CD4-positive, alpha-beta T cell (primary cell): ENCODE results near the gene PARD3B. TPM values are rescaled to one million over a fixed set of nuclear protein-coding genes. Genes with fewer than 3 reads are reported as not detected.

Experiments used
- ATAC-seq: fragments of 200-7000 bp; cut with Tn5 transposase; one replicate; pipeline ENCODE4 v1.10.0; 2022; ENCODE audit warnings: mild to moderate bottlenecking; ENCODE audit not compliant: poor library complexity
- CTCF ChIA-PET: fragments of 350-600 bp; sonication (Branson Sonifier 250); formaldehyde crosslinking; loops from one replicate; lab custom pipeline; 2021; ENCODE audit warnings: antibody characterized with exemption, inconsistent platforms; lab: Charles Lee
- POLR2A ChIA-PET: fragments of 350-600 bp; sonication (Branson Sonifier 250); formaldehyde crosslinking; loops from one replicate; lab custom pipeline; 2021; ENCODE audit warnings: antibody characterized with exemption, inconsistent platforms; lab: Charles Lee
- DNase-seq, 14 experiments: peaks; one replicate each; pipeline ENCODE4 v3.0.0-alpha.2; 2013 to 2020; ENCODE audit warnings: mixed read lengths in 2 of 14
- H3K27ac ChIP-seq, 2 donors: one replicate each; pipeline versions ENCODE4 v1.5.1 to v1.7.0; 2013; ENCODE audit warnings: low read length in 2 of 2, low read depth in 1 of 2, mild to moderate bottlenecking in 1 of 2
- H3K27me3 ChIP-seq, 2 experiments: 1 replicate in 1 of 2; 2 replicates in 1 of 2; pipeline versions ENCODE4 v1.6.1 to v1.7.0; 2013; ENCODE audit warnings: low read length in 2 of 2, control low read depth in 1 of 2, mild to moderate bottlenecking in 1 of 2, moderate library complexity in 1 of 2; ENCODE audit not compliant: insufficient read depth in 2 of 2, control insufficient read depth in 1 of 2
- H3K36me3 ChIP-seq: one replicate; pipeline ENCODE4 v1.6.1; 2013; ENCODE audit warnings: low read length, control low read depth; ENCODE audit not compliant: insufficient read depth
- H3K4me1 ChIP-seq: one replicate; pipeline ENCODE4 v1.6.1; 2013; ENCODE audit warnings: low read length, control low read depth; ENCODE audit not compliant: insufficient read depth
- H3K4me3 ChIP-seq: one replicate; pipeline ENCODE4 v1.5.1; 2013; ENCODE audit warnings: mild to moderate bottlenecking, low read length, moderate library complexity
- H3K9me3 ChIP-seq, 2 experiments: 1 replicate in 1 of 2; 2 replicates in 1 of 2; pipeline versions ENCODE4 v1.6.1 to v1.7.0; 2013; ENCODE audit warnings: low read length in 2 of 2, mild to moderate bottlenecking in 2 of 2, control low read depth in 1 of 2, moderate library complexity in 1 of 2; ENCODE audit not compliant: control insufficient read depth in 1 of 2, insufficient read depth in 1 of 2
- H3K27ac Mint-ChIP-seq: one replicate; pipeline ENCODE4 v1.8.0; 2020; ENCODE audit warnings: mixed read lengths
- H3K27me3 Mint-ChIP-seq: one replicate; pipeline ENCODE4 v1.8.0; 2021; ENCODE audit warnings: mixed read lengths
- H3K36me3 Mint-ChIP-seq: one replicate; pipeline ENCODE4 v1.8.0; 2021; ENCODE audit warnings: low read depth, mixed read lengths
- H3K4me1 Mint-ChIP-seq: one replicate; pipeline ENCODE4 v1.8.0; 2021; ENCODE audit warnings: low read depth, mixed read lengths
- H3K4me3 Mint-ChIP-seq: one replicate; pipeline ENCODE4 v1.8.0; 2020; ENCODE audit warnings: mild to moderate bottlenecking, mixed read lengths
- H3K9me3 Mint-ChIP-seq: one replicate; pipeline ENCODE4 v1.8.0; 2020; ENCODE audit warnings: mixed read lengths
- intact Hi-C, 2 experiments: fragments of 100-400 bp; cut with DNase I in 1 of 2; cut with micrococcal nuclease in 1 of 2; formaldehyde crosslinking; loops; one replicate each; pipeline versions ENCODE4 v1.15.1 to v1.9.0; 2023 to 2025; cut with DNase I, micrococcal nuclease
- total RNA-seq, 174 experiments: library from RNA in 2 of 174; stranded (reverse) in 2 of 174; gene quantifications; one replicate each; pipeline ENCODE4 v1.2.3 and lab custom pipeline; 2021 to 2026
- TF ChIP-seq, protein P1 (sequence below): fragments of 200-600 bp; IDR thresholded peaks from one replicate; pipeline ENCODE4 v1.8.0; 2022; ENCODE audit warnings: antibody characterized with exemption, mild to moderate bottlenecking

Gene PARD3B
- total RNA-seq, 2 experiments from 2014 or later = 0.87 to 1.9 TPM

DNA sequence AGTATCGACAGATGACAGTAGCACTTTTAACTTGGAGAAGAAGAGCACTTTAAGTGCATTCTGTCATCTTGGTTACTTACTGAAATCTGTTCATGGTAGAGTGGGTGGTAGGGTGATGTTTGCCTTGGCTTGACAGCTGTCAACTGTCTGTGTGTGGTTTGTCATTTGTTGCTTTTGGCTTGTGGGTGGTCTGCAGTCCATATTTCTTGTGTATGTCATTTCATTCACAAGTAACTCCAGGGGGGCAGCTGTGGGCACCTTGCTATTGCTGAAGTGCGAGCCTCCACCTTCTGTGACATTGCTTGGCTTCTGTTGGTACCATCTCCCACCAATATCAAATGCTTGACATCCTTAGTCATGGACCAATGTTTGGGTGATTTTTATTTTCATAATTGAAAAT, 825.5 kb downstream of the PARD3B start:
- H3K9me3 ChIP-seq = no peaks in the 10 kb centered on the region
- no peak overlapping the region for H3K27ac ChIP-seq
- Mint-ChIP-seq H3K4me3 (no peak overlapping the region), H3K27me3 (no peaks in the 10 kb centered on the region), H3K27ac (no peak overlapping the region), H3K9me3 (no peaks in the 10 kb centered on the region), H3K4me1 (no peaks in the 10 kb centered on the region), H3K36me3 (no peaks in the 10 kb centered on the region)
- ATAC-seq (no peak), DNase-seq (no peak)
- intact Hi-C loops = no loop called here
- H3K4me3 ChIP-seq = no peak overlapping the region
- H3K27me3 ChIP-seq = no peaks in the 10 kb centered on the region
- no peaks in the 10 kb centered on the region for H3K36me3 ChIP-seq
- no peaks in the 10 kb centered on the region for H3K4me1 ChIP-seq
- POLR2A ChIA-PET = no interaction called here
- TF ChIP-seq, protein P1, sequence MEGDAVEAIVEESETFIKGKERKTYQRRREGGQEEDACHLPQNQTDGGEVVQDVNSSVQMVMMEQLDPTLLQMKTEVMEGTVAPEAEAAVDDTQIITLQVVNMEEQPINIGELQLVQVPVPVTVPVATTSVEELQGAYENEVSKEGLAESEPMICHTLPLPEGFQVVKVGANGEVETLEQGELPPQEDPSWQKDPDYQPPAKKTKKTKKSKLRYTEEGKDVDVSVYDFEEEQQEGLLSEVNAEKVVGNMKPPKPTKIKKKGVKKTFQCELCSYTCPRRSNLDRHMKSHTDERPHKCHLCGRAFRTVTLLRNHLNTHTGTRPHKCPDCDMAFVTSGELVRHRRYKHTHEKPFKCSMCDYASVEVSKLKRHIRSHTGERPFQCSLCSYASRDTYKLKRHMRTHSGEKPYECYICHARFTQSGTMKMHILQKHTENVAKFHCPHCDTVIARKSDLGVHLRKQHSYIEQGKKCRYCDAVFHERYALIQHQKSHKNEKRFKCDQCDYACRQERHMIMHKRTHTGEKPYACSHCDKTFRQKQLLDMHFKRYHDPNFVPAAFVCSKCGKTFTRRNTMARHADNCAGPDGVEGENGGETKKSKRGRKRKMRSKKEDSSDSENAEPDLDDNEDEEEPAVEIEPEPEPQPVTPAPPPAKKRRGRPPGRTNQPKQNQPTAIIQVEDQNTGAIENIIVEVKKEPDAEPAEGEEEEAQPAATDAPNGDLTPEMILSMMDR = no peak
- CTCF ChIA-PET = no interaction called here

DNA sequence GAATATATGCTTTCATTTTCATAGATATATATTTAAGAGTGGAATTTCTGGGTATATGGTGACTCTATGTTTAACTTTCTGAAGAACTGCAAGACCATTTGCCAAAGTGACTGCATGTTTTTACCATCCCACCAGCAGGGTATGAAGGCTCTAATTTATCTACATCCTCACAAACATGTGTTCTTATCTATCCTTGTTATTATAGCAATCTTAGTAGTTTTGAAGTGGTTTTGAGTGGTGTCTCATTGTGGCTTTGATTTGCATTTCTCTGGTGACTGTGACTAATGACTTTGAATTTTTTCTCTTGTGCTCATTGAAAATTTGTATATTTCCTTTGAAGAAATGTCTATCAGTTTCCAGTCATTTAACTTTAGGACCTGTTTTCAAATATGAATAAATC, 826.9 kb downstream of the PARD3B start:
- H3K4me3 Mint-ChIP-seq = no peak overlapping the region
- Histone ChIP-seq H3K4me1 (no peaks in the 10 kb centered on the region), H3K36me3 (no peaks in the 10 kb centered on the region), H3K9me3 (no peaks in the 10 kb centered on the region), H3K27me3 (no peaks in the 10 kb centered on the region), H3K27ac (no peak overlapping the region), H3K4me3 (no peak overlapping the region)
- H3K27me3 Mint-ChIP-seq = no peaks in the 10 kb centered on the region
- no peak overlapping the region for H3K27ac Mint-ChIP-seq
- POLR2A ChIA-PET = no interaction called here
- H3K4me1 Mint-ChIP-seq = no peaks in the 10 kb centered on the region
- TF ChIP-seq, protein P1 = no peak
- DNase-seq (peak in 1 of 14 experiments; percentile 1), ATAC-seq (no peak)
- H3K36me3 Mint-ChIP-seq = no peaks in the 10 kb centered on the region
- H3K9me3 Mint-ChIP-seq = no peaks in the 10 kb centered on the region
- intact Hi-C loops = no loop called here
- CTCF ChIA-PET = no interaction called here

DNA sequence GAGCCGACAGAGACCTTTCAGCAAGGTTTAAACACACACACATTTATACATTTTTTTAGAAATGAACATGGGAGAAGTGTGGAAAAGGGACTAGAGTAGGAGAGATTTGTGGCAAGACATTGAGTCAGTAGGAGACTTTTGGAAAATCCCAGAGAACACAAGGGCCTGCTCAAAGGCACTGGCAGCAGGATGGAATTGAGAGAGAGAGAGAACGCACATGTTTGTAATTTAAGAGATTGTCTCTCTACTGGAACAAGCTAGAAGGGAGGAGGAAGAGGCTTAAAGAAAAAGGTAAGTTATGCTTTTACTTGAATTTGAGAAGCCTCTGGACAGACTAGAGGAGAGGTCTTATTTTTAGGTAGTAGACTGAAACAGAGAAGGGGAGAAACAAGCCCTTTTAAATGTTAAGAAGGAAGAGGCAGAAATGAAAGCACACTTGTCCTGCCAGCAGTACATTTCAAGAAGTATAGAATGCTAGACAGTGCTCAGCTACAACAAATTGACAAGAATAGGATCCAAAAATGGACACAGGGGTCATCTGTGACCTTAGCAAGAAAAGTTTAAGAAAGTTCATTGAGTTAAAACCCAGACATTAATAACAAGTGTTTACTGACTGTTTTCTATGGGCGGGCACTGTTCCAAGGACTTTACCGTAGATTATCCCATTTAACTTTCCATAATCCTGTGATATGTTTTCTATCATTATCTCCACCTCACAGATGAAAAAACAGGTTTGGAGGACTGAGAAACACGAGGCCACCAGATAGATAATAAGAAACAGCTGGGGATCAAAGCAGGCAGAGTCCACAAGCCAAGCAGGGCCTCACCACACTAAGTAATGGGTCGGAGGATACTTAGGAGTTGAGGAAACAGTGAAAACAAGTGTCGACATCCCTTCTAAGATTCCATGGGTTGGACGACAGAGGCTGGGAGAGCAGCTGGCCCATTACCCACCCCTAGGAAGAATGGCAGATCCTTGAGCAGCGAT, 830.5 kb downstream of the PARD3B start:
- H3K36me3 ChIP-seq = no peaks in the 10 kb centered on the region
- Mint-ChIP-seq H3K27ac (no peak overlapping the region), H3K9me3 (no peaks in the 10 kb centered on the region), H3K4me1 (no peaks in the 10 kb centered on the region), H3K27me3 (no peaks in the 10 kb centered on the region), H3K4me3 (no peak overlapping the region), H3K36me3 (no peaks in the 10 kb centered on the region)
- no peak overlapping the region for H3K4me3 ChIP-seq
- no peaks in the 10 kb centered on the region for H3K9me3 ChIP-seq
- intact Hi-C loops = no loop called here
- DNase-seq (no peak), ATAC-seq (no peak)
- ChIA-PET POLR2A (no interaction called here), CTCF (no interaction called here)
- no peak overlapping the region for H3K27ac ChIP-seq
- H3K4me1 ChIP-seq = no peaks in the 10 kb centered on the region
- TF ChIP-seq, protein P1 = no peak
- no peaks in the 10 kb centered on the region for H3K27me3 ChIP-seq
